ENCODE results near the gene PLK2. TPM values are rescaled to one million over a fixed set of nuclear protein-coding genes. Genes with fewer than 3 reads are reported as not detected.

Gene PLK2
- total and polyA plus RNA-seq, 7 donors, result 4.0 to 23.3 (median 7.2) TPM

GRCh38 chr5:58486290-58486689, 26.4 kb upstream of the PLK2 start:
- intact Hi-C loops (cut with DNase I), result no loop called here
- Histone ChIP-seq H3K27me3 (ENCODE audit: insufficient read depth in 3 of 3, low read length in 2 of 3) (peaks cover 0 to 4% (median 0%) of the 10 kb centered on the region in 3 donors), H3K4me1 (no peaks in the 10 kb centered on the region), H3K4me3 (no peak overlapping the region), H3K36me3 (ENCODE audit: insufficient read depth in 1 of 2, low read depth in 1 of 2) (no peaks in the 10 kb centered on the region), H3K9me3 (no peaks in the 10 kb centered on the region), H3K27ac (no peak overlapping the region)
- ATAC-seq (no peak), DNase-seq (no peak)
- TF ChIP-seq, protein P1, sequence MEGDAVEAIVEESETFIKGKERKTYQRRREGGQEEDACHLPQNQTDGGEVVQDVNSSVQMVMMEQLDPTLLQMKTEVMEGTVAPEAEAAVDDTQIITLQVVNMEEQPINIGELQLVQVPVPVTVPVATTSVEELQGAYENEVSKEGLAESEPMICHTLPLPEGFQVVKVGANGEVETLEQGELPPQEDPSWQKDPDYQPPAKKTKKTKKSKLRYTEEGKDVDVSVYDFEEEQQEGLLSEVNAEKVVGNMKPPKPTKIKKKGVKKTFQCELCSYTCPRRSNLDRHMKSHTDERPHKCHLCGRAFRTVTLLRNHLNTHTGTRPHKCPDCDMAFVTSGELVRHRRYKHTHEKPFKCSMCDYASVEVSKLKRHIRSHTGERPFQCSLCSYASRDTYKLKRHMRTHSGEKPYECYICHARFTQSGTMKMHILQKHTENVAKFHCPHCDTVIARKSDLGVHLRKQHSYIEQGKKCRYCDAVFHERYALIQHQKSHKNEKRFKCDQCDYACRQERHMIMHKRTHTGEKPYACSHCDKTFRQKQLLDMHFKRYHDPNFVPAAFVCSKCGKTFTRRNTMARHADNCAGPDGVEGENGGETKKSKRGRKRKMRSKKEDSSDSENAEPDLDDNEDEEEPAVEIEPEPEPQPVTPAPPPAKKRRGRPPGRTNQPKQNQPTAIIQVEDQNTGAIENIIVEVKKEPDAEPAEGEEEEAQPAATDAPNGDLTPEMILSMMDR (IDR thresholded peaks at IDR 0.05), result no peak
- WGBS, 3 donors, result 69 to 77% (median 72%) methylated on average over 1 of the region's 1 CpG

DNA sequence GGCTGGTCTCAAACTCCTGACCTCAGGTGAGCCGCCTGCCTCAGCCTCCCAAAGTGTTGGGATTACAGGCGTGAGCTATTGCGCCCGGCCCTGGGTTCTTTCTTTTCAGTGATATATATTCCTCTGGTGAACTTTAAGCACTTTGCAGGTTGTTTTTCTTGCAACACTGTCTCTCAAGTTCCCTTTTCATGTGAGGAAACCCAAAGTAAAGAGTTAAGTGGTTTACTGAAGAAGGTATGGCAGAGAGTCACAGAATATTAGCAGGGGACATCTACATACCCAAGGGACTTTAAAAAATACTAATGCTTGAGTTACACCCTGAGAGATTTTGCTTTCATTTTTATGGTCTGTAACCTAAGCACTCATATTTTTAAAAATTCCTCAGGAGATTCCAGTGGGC, 24.6 kb upstream of the PLK2 start:
- no peaks in the 10 kb centered on the region for H3K36me3 ChIP-seq (ENCODE audit: insufficient read depth in 1 of 2, low read depth in 1 of 2)
- no peaks in the 10 kb centered on the region for H3K4me1 ChIP-seq
- H3K27me3 ChIP-seq (ENCODE audit: insufficient read depth in 3 of 3, low read length in 2 of 3), result peaks cover 0 to 5% (median 2%) of the 10 kb centered on the region in 3 donors
- DNase-seq (no peak), ATAC-seq (no peak)
- TF ChIP-seq, protein P1 (IDR thresholded peaks at IDR 0.05), result no peak
- H3K4me3 ChIP-seq, result no peak overlapping the region
- intact Hi-C loops (cut with DNase I), result no loop called here
- H3K9me3 ChIP-seq, result no peaks in the 10 kb centered on the region
- H3K27ac ChIP-seq, result no peak overlapping the region
- WGBS, 3 donors, result 65 to 86% (median 73%) methylated on average over 4 of the region's 4 CpGs

DNA sequence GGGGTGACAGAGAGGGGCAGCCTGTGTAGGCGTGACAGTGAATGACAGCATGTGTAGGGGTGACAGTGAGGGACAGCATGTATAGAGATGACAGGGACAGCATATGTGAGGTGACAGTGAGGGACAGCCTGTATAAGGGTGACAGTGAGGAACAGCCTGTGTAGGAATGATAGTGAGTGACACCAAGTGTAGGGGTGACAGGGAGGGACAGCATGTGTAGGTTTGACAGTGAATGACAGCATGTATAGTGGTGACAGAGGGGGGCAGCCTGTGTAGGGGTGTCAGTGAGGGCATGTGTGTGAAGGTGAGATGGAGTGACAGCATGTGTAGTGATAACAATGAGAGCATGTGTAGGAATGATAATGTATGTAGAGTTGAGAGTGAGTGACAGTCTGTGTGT, 22.6 kb upstream of the PLK2 start:
- Histone ChIP-seq H3K9me3 (no peaks in the 10 kb centered on the region), H3K27ac (no peak overlapping the region), H3K4me3 (no peak overlapping the region), H3K4me1 (no peaks in the 10 kb centered on the region), H3K27me3 (ENCODE audit: insufficient read depth in 3 of 3, low read length in 2 of 3) (peaks cover 0 to 5% (median 2%) of the 10 kb centered on the region in 3 donors), H3K36me3 (ENCODE audit: insufficient read depth in 1 of 2, low read depth in 1 of 2) (no peaks in the 10 kb centered on the region)
- intact Hi-C loops (cut with DNase I), result no loop called here
- no peak for ATAC-seq
- TF ChIP-seq, protein P1 (IDR thresholded peaks at IDR 0.05), result no peak
- DNase-seq, result no peak
- WGBS, 3 donors, result 78 to 94% (median 83%) methylated on average over 1 of the region's 1 CpG

DNA sequence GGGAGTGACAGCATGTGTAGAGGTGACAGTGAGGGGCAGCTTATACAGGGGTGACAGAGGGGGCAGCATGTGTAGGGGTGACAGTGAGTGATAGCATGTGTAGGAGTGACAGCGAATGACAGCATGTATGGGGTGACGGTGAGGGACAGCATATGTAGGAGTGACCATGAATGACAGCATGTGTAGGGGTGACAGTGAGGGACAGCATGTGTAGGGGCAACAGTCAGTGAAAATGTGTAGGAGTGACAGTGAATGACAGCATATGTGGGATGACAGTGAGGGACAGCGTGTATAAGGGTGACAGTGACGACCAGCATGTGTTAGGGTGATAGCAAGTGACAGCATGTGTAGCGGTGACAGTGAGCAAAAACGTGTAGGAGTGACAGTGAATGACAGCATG, 21.9 kb upstream of the PLK2 start:
- no peaks in the 10 kb centered on the region for H3K36me3 ChIP-seq (ENCODE audit: insufficient read depth in 1 of 2, low read depth in 1 of 2)
- no peak for DNase-seq
- H3K27me3 ChIP-seq (ENCODE audit: insufficient read depth in 3 of 3, low read length in 2 of 3), result peaks cover 0 to 5% (median 2%) of the 10 kb centered on the region in 3 donors
- no peak overlapping the region for H3K4me3 ChIP-seq
- TF ChIP-seq, protein P1 (IDR thresholded peaks at IDR 0.05), result no peak
- H3K4me1 ChIP-seq, result no peaks in the 10 kb centered on the region
- no peak for ATAC-seq
- no peak overlapping the region for H3K27ac ChIP-seq
- intact Hi-C loops (cut with DNase I), result no loop called here
- WGBS, 3 donors, result 80 to 84% (median 83%) methylated on average over 6 of the region's 6 CpGs
- H3K9me3 ChIP-seq, result no peaks in the 10 kb centered on the region

DNA sequence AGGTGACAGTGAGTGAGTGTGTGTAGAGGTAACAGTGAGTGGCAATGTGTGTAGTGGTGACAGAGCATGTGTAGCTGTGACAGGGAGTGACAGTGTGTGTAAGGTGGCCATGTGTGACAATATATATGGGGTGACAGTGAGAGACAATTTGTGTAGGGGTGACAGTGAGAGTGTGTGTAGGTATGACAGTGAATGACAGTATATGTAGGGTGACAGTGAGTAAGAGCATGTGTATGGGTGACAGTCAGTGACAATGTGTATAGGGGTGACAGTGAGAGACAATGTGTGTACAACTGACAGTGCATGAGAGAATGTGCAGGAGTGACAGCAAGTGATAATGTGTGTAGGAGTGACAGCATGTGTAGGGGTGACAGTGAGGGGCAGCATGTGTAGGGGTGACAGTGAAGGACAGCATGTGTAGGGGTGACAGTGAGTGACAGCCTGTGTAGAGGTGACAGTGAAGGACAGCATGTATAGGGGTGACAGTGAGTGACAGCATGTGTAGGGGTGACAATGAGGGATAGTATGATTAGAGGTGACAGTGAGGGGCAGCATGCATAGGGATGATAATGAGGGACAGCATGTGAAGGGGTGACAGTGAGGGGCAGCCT, 21.3 kb upstream of the PLK2 start:
- TF ChIP-seq, protein P1 (IDR thresholded peaks at IDR 0.05), result no peak
- Histone ChIP-seq H3K4me3 (no peak overlapping the region), H3K4me1 (no peaks in the 10 kb centered on the region), H3K27ac (no peak overlapping the region), H3K9me3 (no peaks in the 10 kb centered on the region), H3K27me3 (ENCODE audit: insufficient read depth in 3 of 3, low read length in 2 of 3) (peaks cover 0 to 5% (median 2%) of the 10 kb centered on the region in 3 donors), H3K36me3 (ENCODE audit: insufficient read depth in 1 of 2, low read depth in 1 of 2) (no peaks in the 10 kb centered on the region)
- DNase-seq, result no peak
- ATAC-seq, result no peak
- intact Hi-C loops (cut with DNase I), result no loop called here
